HG03045 (cell line): Measurements from ENCODE around the gene LGI2.

Source experiments
- ATAC-seq: cut with Tn5 transposase; IDR thresholded peaks from one replicate; pipeline ENCODE4 v1.9.1; 2021; ENCODE audit warnings: mild to moderate bottlenecking, moderate library complexity; ENCODE audit not compliant: unreplicated experiment

The LGI2 gene

DNA sequence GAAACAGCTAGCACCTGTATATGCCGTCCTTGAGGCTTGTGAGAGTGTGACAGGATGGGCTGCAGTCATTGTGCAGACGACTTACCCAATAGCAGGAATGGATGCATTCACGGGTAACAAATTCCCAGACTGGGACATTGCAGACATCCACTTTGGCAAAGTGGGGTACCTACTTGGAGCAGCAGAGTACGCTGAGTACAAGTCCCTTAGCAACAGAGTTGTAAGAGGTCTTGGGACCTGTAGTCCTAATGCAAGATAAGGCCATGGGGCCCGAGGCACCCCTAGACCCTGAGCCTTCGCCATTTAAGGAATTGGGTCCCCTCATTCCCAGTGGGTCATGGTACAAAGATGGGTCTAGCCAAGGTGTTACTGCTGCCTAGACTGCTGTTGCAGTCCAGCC is 62.5 kb downstream of the LGI2 start:
- ATAC-seq, result no peak

DNA sequence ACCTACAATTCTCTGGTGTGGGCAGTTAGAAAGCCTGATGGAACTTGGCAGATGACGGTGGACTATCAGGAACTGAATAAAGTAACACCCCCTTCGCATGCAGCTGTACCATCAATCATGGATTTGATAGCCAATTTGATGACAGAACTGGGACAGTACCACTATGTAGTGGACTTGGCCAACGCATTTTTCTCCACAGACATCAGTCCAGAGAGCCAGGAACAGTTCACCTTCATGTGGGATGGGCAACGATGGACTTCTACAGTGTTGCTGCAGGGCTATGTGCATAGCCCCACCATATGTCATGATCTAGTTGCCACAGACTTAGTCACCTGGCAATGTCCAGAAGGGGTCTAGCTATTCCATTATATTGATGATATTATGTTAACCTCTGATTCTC is 63.4 kb downstream of the LGI2 start:
- ATAC-seq, result no peak

DNA sequence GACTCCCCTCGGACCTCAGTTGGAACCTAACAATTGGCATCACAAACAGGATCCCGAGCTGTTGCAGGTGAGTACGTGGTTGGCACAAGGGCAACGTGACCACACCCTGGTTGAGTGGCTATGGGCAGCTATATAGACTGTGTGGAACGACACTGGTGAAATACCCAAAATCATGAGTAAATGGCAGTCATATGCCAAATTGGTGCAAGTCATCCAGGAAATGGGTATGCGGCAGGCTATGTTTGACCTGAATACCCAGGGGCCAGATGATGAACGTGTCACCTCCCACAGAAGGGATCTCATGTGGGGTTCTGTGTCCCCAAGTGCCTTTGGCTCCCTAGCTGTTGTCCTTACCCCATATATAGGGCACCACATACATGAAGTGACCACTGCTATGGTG is 64.7 kb downstream of the LGI2 start:
- ATAC-seq, result no peak

DNA sequence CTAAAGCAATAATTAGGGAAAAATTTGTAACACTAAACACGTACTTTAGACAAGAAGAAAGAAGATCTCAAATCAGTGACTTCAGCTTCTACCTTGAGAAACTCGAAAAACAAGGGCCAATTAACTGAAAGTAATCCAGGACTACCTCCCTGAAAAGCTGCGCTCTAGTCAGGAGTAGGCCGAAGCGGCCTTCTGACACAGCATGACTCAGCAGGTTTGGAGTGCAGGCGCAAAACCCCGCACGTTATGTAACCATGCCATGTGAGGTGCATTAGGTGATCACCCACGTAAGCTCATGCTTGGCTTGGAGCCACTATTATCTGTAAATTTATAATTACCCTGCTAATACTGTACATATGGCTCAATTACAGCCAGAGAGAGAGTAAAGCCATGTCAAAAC is 65.1 kb downstream of the LGI2 start:
- ATAC-seq, result no peak

DNA sequence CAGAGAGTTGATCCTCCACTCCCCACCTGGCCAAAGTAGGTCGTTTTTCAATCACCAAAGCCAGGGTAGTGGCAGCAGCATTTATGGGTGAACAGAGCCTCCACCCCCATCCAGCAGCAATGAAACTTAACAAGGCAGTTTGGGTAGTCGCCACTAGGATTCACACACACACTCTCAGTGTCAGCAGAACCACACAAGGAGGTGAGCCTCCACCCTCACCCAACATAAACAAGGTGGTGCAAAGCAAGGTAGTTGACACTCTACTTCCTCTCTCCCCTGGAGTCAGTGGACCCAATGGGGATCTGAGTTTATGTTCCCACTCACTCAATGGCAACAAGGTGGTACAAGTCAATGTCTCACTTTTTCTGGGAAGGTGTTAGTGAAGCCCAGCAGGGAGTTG is 67.5 kb downstream of the LGI2 start:
- no peak for ATAC-seq

DNA sequence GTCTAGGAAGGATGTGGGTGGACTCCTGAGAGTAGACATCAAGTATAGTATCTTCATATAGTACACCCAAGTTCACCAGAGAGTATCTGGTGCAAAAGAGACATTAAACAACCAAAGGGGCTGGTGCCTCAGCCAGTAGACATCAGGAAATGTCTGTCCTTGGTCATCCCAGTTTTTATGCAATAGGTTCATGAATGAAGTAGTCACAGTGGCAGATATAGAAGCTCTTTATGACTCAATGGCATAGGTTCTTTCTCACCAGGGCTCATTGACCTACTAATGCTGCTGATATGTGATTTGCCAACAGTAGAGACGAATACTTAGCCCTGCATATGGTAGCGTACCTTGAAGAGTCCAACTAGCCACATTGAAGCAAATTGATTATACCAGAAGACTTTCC is 72.9 kb downstream of the LGI2 start:
- no peak for ATAC-seq

DNA sequence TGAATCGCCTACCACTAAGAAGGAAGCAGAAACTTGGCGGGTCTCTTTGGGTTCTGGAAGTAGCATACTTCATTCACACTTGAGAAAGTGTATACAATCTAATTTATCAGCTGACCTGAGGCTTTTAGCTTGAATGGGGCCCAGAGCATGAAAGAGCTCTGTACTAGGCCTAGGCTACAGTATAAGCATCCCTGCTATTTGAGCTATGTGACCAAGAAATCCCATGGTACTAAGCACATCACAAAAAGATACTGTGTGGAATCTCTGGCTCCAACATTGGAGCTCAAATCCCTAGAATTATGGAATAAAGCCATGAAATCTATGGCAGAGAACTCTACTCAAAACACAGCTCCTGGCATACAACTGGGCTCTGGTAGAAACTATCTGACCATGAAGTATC is 74.0 kb downstream of the LGI2 start:
- no peak for ATAC-seq

DNA sequence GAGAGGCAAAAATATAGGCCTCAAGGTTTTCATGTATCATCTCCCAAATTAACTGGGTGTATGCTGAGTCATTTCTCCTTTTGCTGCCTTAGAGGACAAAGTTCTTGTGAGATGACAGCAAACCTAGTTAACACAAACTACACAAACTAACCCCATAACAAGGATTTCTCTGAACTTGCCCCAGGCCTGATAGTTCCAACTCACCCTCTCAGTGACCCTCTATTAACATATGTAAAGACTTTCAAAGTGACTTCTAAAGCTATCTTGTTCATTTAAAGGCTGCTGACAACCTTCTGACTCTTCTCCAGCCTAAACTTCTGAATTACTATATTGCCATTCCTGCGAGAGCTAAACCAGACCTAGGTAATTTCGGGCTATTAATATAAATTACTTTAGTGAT is 74.7 kb downstream of the LGI2 start:
- ATAC-seq, result no peak

DNA sequence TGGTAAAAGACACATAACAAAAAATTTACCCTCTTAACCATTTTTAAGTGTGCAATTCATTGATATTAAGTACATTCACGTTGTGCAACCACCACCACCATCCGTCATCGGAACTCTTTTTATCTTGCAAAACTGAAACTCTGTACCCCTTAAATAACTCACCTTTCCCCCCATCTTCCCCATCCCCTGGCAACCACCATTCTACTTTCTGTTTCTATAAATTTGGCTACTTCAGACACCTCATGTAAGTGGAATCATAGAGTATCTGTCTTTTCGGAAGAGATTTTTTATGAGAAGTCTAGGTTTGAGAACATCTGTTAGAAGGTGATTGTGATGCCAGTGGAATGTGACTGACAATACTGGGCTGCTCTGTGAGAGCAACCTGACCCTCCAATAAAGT is 78.1 kb downstream of the LGI2 start:
- no peak for ATAC-seq

DNA sequence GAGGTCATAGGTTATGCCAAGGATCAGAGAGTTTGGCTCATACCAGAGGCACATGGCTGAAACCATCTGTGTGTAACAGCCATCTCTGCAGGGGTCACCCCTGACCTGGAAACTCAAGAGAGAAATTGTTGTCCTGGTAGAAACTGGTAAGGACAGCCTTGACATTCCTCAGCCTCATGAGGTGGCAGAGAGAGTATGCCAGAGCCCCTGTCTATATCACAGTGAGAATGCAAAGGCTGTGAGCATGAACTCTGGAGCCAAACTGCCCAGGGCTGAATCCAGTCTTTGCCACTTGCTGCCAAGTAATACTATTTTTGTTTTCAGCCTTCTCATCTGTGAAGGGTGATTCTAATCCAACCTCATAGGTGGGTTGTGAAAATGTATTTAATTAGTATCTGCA is 80.8 kb downstream of the LGI2 start:
- ATAC-seq, result no peak
